HG03066 (cell line): ENCODE measurements around the gene SLC39A5.
"Not testable (repeated sequence)": the region's sequence is repeated elsewhere in the genome, so short reads cannot be mapped to it uniquely, and the experiment has no call there.

Experiments
- ATAC-seq: cut with Tn5 transposase; IDR thresholded peaks from one replicate; pipeline ENCODE4 v1.9.1; 2021; ENCODE audit warnings: low read depth; ENCODE audit not compliant: unreplicated experiment

Gene SLC39A5

GRCh38 chr12:56267443-56268071, 37.7 kb downstream of the SLC39A5 start:
- ATAC-seq, result peak; percentile 25

GRCh38 chr12:56271031-56271430, 41.2 kb downstream of the SLC39A5 start:
- no peak for ATAC-seq

- not testable (repeated sequence) for ATAC-seq
Observed at GRCh38 chr12:56272468-56272867, 42.6 kb downstream of the SLC39A5 start.

- ATAC-seq, result no peak
Observed at GRCh38 chr12:56274299-56274698, 44.4 kb downstream of the SLC39A5 start.

GRCh38 chr12:56278905-56279304, 49.1 kb downstream of the SLC39A5 start:
- no peak for ATAC-seq

GRCh38 chr12:56280849-56281248, 51.0 kb downstream of the SLC39A5 start:
- ATAC-seq, result no peak

GRCh38 chr12:56282030-56282429, 52.2 kb downstream of the SLC39A5 start:
- ATAC-seq, result no peak

GRCh38 chr12:56282579-56282978, 52.7 kb downstream of the SLC39A5 start:
- no peak for ATAC-seq

- ATAC-seq, result not testable (repeated sequence)
Observed at GRCh38 chr12:56284263-56284662, 54.4 kb downstream of the SLC39A5 start.

- no peak for ATAC-seq
Observed at GRCh38 chr12:56286044-56286830, 56.4 kb downstream of the SLC39A5 start.
